Astrocyte (in vitro differentiated cells and primary cell): ENCODE results near the gene GCNT3.

ENCODE experiments used
- EZH2 ChIP-seq: IDR thresholded peaks from 2 replicates; pipeline ENCODE4 v1.6.1; 2012; ENCODE audit warnings: mild to moderate bottlenecking, low read length, inconsistent platforms; ENCODE audit not compliant: insufficient read depth
- TF ChIP-seq, protein P1 (sequence below): IDR thresholded peaks from 2 replicates; pipeline ENCODE4 v1.5.1; 2011; ENCODE audit warnings: low read depth, mild to moderate bottlenecking, inconsistent platforms, low read length, moderate library complexity; ENCODE audit not compliant: insufficient read depth

DNA sequence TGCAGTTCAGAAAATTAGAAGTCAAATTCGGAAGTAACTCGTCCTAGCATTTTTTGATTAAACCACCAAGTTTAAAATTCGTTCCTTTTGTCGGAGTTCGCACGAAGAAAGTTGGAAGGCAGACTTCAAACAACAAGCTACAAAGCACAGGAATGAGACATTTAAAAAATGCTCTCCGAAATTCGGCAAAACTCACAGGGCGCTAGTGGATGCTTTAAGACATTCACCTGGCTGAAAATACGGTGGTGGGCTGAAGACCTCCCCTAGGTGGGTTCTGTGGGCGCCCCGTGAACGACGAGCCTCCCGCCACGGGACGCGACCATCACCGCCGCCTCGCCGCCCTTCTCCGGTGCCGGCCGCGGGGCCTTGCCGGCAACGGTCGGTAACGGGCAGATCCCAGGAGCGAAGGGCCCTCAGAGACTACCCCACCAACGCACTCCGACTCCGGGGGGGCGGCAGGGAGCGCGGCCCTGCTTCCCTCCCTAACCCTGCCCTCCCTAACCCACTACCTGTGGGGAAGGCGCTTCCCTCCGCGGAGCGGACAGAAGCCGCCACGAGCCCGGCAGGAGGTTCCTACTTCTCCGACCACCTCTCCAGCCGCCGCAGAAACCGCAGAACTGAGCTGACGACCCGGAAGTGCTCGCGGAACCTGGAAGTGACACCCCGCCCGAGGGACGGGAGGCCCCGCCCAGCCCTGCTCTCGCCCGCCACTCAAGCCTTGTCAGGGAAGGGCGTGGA lies 45.5 kb downstream of the GCNT3 start, which contains the start of gene GTF2A2:
- TF ChIP-seq, protein P1, sequence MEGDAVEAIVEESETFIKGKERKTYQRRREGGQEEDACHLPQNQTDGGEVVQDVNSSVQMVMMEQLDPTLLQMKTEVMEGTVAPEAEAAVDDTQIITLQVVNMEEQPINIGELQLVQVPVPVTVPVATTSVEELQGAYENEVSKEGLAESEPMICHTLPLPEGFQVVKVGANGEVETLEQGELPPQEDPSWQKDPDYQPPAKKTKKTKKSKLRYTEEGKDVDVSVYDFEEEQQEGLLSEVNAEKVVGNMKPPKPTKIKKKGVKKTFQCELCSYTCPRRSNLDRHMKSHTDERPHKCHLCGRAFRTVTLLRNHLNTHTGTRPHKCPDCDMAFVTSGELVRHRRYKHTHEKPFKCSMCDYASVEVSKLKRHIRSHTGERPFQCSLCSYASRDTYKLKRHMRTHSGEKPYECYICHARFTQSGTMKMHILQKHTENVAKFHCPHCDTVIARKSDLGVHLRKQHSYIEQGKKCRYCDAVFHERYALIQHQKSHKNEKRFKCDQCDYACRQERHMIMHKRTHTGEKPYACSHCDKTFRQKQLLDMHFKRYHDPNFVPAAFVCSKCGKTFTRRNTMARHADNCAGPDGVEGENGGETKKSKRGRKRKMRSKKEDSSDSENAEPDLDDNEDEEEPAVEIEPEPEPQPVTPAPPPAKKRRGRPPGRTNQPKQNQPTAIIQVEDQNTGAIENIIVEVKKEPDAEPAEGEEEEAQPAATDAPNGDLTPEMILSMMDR, result no peak
- no peak for TF ChIP-seq EZH2
